Frontal cortex (tissue), 4 donors: ENCODE data around the gene SLC37A3. TPM values are rescaled to one million over a fixed set of nuclear protein-coding genes. Genes with fewer than 3 reads are reported as not detected.
"Not testable (repeated sequence)": the region's sequence is repeated elsewhere in the genome, so short reads cannot be mapped to it uniquely, and the experiment has no call there.

Experiments used
- DNase-seq, 2 donors: peaks; one replicate each; pipeline ENCODE4 v3.0.0; 2012; ENCODE audit warnings: low spot score in 2 of 2
- FAIRE-seq: peaks from 2 replicates; lab custom pipeline; 2012; peaks lifted over from hg19 to GRCh38; lab: Jason Lieb, UNC
- total RNA-seq: library from RNA; depleted of rRNA; stranded (reverse); fragments of >200 nt; gene quantifications from one replicate; pipeline ENCODE4 v1.2.3, GENCODE V29; 2014
- donor health status: control.
- donor health status: control.
- donor health status: control.

Gene SLC37A3
- total RNA-seq, 1 donor from 2014 or later, result 158 TPM

DNA sequence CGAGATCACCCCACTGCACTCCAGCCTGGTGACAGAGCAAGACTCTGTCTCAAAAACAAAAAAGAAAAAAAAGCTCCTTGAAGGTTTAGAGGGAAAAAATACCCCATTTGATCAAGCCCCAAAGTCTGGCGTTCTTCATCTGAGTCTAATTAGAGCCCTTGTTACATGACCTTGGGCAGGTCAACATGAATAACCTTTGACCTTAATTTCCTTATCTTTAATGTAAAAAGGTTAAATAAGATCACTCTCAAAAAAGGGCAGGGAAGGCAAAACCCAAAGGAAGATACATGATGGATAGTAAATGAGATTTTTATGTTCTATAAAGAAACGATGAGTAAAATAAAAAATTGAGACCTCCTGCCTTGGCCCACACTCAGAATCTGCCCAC, 40.3 kb downstream of the SLC37A3 start:
- FAIRE-seq (no peak), DNase-seq (no peak)

DNA sequence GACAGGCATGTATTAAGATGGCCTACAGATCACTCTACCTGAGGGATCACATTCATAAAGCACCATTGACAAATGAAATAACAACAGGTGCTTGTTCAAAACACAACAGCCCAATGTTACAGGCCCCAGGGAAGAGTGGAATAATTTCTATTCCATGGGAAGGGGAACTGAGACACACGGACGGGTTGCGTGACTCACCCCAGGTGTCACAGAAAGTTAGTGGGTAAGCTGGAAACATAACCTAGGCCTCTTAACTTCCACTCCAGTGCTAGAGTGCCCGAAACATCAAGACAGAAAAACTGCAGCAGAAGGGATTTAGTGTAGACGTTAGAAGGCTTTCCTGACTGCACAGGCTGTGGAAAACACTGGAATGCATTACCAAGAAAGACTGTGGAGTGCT, 48.3 kb downstream of the SLC37A3 start:
- no peak for FAIRE-seq

DNA sequence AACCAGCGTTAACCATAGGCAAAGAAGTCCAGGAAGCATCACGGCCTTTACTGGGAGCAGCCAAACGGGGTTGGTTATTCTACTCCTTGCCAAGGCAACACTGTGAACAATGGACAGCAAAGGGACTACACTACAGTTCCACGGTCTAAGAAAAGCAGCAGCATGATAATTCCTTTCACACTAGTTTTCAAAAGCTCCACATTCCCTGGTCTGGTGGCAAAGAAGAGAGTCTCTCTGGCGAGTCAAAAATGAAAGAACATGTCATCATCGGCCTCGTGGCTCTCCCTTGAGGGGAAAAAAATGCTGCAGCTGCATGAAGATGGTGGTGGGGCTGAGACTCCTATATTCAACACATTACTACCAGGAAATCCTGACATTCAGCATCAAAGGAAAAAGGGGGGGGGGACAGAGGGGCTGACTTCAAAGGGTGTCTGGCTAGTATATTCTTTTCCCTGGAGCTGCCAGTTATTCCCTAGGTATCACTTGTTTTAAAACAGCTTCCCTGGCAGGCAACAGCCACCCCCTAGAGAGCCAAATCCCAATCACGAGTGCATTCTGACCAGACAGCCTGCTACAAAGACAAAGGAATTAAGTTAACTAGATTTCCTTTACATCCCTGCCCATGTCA, 49.1 kb downstream of the SLC37A3 start:
- DNase-seq, result no peak
- no peak for FAIRE-seq

More for the DNA sequence above, 48.3 kb downstream of the SLC37A3 start:
- DNase-seq, result no peak

DNA sequence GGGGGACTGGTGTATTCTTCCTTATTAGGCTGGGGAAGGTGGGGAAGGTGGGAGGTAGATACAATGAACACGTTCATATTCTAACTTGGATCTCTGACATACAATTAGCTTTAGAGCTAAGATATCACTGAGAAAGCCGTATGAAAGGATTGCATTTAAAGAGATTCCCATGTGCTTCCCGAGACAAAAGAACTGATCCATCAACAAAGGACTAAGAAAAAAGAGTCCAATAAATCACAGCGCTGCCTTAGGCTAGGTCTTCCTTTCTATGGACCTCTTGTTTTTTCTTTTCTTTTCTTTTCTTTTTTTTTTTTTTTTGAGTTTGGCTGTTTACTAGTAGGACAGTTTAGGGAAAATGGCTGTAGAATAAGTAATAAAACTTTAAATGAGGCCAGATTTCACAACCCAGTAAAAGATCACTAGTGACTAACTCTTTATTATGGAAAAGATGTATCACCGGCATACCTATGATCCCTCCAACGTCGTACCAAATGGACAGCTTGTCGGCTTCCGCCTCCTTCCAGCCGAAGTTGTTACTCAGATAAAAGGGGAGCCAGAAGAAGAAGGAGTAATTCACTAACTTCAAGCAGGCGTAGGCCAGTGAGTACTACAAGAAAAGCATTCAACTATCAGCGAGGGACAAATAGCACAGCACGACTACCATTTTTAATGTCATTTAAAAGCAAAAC, 50.0 kb downstream of the SLC37A3 start:
- no peak for FAIRE-seq

DNA sequence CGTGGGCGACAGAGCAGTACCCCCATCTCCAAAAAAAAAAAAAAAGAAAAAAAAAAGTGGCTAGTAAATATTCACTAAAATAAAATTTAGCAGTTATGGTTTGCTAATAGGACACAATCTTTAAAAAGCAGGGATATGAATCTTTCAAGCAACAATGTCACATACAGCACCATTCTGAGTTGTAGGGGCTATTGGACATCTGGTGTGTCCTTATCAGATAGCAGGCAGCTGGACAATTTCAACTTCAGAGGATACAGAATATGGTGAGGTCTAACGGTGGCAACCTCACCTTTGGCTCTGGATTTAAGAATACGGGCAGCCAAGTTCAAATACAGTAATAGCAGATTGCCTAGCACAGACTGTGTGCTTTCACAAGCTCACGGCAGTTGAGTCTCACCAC, 51.1 kb downstream of the SLC37A3 start:
- FAIRE-seq, result no peak
- no peak for DNase-seq

More for the DNA sequence above, 50.0 kb downstream of the SLC37A3 start:
- no peak for DNase-seq

DNA sequence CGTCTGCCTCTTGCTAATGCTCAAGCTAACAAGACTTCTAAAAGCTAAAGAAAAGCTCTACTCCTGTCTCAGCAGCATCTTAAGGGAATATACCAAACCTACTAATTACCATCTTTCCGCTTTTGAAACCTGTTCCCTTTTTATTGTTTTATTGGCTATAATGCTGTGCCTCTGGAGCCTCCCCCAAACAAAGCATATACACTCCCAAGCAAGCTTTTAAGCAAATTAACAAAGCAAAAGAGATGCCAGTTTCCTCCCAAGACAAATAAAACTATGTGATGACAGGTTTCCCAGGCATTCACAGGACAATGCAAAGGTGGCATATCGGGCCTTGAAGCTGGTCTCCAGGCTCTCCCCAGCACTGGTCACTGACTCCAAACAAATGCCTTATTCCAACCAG, 52.9 kb downstream of the SLC37A3 start:
- FAIRE-seq, result no peak
- no peak for DNase-seq

DNA sequence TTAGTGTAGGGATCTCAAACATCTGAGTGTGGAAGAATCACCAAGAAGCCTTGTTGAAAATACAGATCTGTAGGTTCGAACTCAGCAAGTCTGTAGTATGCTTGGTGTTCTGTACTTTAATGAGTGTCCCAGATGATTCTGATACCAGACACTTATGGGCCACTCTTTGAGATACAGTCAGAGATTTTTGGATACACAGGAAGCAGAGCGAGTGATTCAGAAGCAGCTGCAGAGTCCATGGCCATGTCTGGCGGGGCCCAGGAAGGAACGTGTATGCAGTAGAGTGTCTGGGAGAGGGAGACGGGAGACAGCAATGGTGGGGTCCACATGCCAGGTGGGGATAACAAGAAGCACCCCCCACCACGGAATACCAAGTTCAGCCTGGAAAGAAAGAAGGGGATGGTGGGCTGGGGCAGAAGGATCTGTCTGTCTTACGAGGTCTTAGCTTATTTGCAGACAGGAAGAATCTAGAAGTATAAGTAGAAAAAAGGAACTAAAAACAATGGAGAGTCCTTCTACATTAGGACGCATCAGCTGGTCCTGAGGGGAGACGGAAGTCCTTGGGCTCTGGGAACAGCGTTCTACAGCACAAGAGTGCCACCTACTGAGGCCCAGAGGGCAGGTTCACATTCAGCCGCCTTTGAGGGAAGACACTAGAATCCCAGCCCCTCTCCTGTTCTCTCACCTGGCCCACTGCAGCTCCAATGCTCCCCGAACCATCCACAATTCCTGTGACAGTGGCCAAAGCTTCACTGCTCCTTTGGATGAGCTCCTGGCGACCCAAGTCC, 55.4 kb downstream of the SLC37A3 start:
- FAIRE-seq, result no peak
- peak in 1 of 2 donors; percentile 48 for DNase-seq

DNA sequence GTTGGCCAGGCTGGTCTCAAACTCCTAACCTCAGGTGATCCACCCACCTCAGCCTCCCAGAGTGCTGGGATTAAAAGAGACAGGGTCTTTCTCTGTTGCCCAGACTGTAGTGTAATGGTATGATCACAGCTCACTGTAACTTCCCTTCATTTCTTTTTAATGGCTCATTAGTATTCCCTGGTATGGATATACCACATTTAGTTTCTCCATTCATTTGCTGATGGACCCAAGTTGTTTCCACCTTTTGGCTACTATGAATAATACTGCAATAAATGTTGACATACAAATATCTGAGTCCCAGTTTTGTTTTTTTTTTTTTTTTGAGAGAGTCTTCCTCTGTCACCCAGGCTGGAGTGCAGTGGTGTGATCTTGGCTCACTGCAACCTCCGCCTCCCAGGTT, 59.4 kb downstream of the SLC37A3 start:
- not testable (repeated sequence) for DNase-seq, FAIRE-seq

DNA sequence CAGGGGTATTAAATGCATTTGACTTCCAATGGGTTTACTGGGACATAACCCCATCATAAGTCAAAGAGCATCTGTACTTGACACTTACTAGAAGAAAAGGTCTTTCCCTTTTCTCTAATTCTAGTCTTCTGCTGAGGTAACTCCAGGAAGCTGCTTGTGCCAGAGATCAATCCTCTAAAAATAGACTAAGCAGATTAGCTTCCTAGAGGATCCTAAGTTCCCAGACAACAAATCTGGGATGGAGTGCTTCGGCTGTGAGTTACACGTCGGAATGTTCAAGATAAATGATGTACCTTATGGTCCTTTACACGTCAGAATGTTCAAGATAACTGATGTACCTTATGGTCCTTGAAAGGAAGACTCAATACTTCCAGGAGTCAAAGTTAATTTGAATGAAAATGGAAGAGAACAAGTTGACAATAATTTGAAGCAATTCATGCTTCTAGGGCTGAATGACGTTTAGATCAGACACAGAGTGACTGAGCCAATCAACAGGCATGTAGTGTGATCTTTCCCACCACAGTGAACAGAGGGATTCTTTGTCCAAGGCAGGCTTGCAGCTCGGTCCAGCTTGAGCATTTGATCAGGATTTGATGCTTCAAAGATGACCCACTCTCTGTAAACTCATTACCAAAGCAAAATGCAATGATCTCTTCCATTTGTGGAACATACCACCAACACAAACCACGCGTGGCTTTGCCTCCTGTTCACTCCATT, 63.8 kb downstream of the SLC37A3 start:
- DNase-seq (no peak), FAIRE-seq (peak; percentile 75)

DNA sequence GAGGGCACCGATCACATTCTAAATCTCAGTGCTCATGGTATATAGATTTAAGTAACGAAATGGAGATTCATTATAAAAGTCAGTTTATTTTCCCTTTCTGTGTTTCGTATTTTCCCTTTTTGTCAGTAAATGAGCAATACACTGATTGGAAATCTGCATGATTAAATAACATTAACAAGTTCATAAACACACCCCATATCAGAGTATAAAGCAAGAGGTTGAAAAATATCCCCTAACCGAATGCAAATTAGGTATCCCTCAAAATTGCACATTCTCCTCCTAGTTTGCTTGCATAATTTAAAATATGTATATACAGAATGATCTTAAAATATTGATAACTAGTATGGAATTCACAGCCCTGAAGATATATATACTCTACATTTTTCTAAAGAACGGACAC, 64.6 kb downstream of the SLC37A3 start:
- FAIRE-seq, result no peak

DNA sequence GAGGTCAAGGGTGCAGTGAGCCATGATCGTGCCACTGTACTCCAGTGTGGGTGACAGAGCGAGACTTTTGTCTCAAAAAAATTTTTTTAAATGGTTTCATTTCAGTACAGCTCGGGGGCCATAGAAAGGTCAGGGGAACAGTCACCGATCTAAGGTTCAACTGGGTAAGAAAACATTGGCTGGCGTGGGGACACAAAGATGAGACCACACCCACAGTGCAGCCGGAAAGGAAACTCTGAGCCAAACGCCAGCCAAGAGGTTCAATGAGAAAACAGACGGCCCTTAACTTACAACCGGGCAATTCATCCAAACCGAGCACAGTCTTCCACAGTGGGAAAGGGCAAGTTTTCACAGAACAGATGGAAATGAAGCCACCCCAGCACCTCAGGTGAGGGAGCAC, 65.1 kb downstream of the SLC37A3 start:
- DNase-seq, result no peak
- no peak for FAIRE-seq

More for the DNA sequence above, 64.6 kb downstream of the SLC37A3 start:
- no peak for DNase-seq

DNA sequence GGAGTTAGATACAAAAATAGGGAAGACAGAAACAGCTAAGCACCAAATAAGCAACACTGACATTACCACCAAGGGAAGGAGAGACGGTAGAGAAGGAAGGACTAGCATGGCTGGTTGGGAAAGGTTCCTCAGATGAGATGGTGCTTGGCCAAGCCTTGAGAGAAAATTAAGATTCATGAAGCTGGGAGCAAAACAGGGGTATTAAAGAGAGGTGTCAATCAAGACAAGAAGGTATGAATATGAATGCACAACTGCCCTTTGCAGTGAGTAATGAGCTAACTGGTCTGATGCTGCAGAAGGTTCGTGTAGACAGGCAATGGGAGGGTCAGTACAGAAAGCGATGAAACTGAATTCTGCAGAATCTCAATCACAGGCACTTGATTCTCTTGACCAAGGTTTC, 67.7 kb downstream of the SLC37A3 start:
- DNase-seq (no peak), FAIRE-seq (no peak)

DNA sequence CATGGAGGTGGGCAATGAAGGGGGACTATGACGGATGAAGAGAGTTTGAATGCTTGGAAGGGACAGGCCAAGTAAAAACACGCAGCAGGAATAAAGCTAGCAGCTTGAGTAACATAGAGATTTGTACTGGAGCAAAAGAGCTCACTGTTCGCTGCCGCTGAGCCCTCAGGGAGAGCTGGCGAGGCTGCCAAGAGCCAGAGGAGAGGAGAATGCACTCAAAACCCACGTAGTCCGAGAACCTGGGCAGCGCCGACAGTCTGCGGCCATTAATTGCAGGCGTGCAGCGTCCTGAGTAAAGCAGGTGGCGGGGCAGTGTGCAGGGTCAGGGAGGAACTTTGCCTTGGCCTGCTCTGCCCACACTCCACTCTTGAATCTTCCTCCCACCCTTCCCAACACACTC, 68.2 kb downstream of the SLC37A3 start:
- DNase-seq (no peak), FAIRE-seq (no peak)

DNA sequence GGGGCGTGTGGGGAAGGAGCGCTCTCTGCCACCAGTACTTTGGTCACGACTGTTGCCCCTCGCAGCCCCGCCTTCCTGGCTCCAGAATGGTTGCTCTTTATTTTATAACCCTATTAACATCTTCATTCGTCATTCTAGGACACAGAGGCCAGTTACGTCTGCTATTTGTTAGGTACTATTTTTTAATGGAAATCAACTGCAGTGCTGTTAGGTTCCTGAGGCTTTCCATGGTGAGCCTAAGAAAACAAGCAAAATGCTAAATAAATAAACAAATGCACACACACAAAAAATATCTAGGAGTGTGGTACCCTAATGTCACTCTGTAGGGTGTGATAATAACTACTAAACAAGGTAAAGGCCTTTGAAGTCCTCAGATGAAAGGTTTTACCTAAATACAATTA, 71.1 kb downstream of the SLC37A3 start:
- no peak for DNase-seq
- FAIRE-seq, result no peak

DNA sequence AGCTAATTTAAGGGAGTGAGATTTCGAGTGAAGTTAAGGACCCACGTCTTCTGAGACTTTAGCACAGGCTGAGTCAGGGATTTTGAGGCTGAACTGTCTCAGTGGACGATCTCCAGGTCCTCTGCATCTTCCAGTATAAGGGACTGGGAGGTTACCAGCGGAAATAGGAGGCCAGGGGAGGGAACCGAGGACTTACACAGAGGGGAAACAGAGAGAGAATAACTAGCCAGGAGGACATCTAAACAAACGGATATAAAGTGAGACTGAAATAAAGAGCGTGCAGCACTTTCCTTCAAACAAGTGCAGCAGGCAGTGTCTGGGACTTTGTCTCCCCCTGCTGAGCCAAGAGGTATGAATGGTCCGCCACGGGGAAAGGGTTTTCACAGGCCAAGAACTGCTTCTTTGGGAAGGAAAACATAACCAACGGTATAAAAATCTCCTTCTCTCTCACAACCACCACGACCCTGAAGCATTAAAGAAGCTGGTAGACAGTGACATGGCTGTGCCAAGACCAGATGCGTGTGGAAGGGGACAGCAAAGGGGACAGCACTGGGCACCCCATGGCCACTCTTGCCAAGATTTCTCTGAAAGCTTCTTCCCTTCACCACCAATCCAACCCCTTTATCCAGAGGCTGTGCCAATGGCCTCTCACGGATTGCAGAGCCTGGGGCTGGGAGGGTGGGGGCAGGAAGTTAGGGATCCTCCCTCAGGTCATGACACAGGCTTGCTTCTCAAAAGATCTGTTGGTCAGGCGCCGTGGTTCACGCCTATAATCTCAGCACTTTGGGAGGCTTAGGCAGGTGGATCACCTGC, 72.0 kb downstream of the SLC37A3 start:
- peak; percentile 49 to 76 for DNase-seq
- FAIRE-seq, result no peak

DNA sequence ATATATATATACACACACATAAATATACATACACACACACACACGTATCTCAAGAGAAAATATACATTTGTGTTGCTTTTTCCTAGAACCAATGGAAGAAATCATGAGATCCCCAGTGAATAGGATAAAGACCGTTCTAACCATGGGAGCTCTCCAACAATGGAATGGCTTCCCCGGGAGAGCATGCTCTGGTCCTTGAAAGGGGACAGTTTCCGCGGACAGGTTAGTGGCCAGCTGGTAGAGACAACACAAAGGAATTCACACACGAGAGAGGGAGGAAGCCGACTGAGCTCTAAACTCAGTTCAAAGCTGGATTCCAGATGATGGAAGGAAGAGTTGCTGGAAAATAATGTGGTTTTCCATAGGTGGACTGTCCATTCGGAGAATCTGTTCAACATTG, 72.7 kb downstream of the SLC37A3 start:
- DNase-seq, result no peak
- FAIRE-seq, result no peak

DNA sequence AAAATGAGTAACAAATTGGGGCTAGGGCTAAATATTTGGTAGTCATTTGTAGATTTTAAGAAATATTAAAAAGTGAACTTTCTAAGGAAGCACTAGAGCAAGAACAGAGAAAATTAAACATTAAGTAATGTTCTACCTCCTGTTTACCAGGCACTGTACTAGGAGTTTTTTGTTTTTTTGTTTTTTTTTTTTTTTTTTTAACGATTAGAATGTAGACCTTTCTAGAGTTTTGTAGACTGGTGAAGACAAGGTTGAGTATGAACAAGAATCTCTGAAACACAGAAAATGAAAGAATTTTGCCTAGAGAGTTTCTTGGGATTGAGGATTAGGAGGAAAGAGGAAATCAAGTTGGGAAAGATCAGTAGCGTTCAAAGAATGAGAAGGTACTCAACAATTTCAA, 73.6 kb downstream of the SLC37A3 start:
- DNase-seq, result no peak
- FAIRE-seq, result no peak

DNA sequence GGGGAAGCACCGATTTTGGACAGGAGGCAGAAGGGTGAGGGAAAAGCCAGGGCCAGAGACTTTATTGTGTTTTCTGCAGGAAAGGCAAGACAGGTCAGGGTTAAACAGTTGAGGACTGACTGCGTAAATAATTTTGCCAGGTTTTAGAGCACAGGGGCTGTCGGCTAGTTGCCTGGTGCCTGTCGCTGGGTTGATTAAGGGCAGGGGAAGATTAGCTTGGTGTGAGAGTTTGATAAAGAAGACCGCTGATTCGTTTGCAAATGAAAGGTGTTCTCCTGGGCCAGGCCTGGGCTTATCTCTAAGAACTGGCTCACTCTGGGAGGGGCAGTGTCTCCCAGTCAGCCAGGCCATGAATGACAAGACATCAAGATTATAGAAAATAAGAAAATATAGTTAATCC, 75.6 kb downstream of the SLC37A3 start:
- no peak for DNase-seq
- FAIRE-seq, result no peak

DNA sequence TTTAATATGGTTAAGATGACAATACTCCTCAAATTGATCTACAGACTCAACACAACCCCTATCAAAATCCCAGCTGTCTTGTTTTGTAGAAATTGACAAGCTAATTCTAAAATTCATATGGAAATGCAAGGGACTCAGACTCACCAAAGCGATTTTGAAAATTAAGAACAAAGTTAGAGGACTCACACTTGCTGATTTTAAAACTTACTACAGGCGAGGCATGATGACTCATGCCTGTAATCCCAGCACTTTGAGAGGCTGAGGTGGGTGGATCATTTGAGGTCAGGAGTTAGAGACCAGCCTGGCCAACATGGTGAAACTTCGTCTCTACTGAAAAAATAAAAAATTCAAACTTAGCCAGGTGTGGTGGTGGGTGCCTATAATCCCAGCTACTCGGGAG, 78.3 kb downstream of the SLC37A3 start:
- FAIRE-seq, result not testable (repeated sequence)

DNA sequence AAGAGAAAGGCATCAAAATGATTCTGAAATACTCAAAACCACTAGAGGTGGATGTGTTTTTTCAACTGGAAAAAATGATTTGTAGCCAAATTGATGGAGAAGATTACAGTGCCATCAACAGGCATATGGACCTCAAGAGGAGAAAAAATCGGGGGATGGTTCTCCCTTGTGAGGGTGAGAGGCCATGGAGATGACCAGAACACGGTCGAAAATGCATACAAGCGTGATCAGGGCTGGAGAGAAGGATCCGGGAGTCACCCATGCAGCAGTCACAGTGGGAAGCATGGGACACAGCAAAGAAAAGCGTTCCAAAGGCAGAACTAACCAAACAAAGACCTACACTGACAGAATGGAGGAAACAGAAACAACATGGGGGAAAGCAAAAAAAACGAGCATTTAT, 80.3 kb downstream of the SLC37A3 start:
- no peak for DNase-seq
- FAIRE-seq, result no peak

More for the DNA sequence above, 78.3 kb downstream of the SLC37A3 start:
- not testable (repeated sequence) for DNase-seq
